HG03060 (cell line): ENCODE results near the gene HMGB3.
A peak's percentile ranks its signal among the peaks of the same experiment; 100 is the strongest.
"Not testable (repeated sequence)": the region's sequence is repeated elsewhere in the genome, so short reads cannot be mapped to it uniquely, and the experiment has no call there.

ENCODE experiments used
- ATAC-seq: cut with Tn5 transposase; IDR thresholded peaks from one replicate; pipeline ENCODE4 v1.9.1; 2021; ENCODE audit warnings: low read depth, moderate number of reproducible peaks; ENCODE audit not compliant: unreplicated experiment

Gene HMGB3

DNA sequence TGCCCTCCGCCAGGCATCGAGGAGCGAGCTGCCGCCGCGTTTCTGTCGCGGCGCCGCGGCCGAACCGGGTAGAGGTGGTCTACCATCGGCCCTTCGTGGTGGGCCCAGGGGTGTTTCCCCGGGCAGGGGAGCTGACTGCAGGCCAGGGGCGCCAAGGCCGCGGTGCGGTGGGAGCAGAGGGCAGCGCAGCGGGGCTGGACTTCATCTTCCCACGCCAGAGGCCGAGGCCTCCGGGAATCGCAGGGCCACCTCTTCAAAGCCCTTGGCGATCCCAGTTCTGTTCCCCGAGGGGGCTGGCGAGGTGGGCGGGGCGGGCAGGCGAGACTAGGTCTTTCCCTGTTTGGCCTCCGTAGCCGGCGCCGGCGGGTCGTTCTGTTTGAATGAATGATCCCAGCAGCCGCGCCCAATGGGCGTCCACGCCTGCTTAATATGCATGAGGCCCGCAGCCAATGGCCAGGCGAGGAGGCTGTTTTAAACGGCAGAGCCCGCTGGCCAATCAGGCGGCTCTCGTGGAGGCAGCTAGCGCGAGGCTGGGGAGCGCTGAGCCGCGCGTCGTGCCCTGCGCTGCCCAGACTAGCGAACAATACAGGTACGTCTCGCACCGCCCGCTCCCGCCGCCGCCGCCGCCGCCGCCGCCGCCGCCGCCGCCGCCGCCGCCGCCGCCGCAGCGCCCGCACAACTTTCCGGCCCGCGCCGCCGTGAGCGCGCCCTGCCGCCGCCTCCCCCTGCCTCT is at the start of gene HMGB3:
Gene HMGB3 (plus strand): TSS at position 548 of the 733 bp plus-strand sequence. CDS start 2,265 bp downstream, outside the sequence.
- peak; percentile 99 for ATAC-seq

- no peak for ATAC-seq
Observed at GRCh38 chrX:150933945-150934350, 49.2 kb upstream of the HMGB3 start.

DNA sequence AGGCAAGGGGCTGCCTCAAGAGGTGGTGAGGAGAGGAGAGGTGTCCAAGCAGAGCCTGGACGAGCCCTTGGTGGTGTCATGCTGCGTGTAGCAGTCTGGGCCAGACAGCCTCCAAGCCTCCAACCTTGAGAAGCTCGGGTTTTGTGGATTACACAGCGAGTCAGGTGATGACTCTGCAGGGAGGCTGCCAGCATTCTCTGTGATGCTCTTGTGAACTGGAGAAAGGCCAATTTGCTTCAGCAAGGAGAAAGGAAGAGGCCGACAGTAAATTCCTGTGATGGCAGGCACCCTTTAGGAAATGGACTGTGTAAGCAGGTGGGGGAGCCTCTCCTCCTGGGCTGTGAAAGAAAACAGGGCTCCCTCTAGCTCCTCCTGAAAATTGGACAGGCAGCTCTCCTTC is 48.7 kb upstream of the HMGB3 start:
- no peak for ATAC-seq

GRCh38 chrX:150935467-150935866 is 47.7 kb upstream of the HMGB3 start:
- no peak for ATAC-seq

- no peak for ATAC-seq
Observed at GRCh38 chrX:150936556-150936955, 46.6 kb upstream of the HMGB3 start.

DNA sequence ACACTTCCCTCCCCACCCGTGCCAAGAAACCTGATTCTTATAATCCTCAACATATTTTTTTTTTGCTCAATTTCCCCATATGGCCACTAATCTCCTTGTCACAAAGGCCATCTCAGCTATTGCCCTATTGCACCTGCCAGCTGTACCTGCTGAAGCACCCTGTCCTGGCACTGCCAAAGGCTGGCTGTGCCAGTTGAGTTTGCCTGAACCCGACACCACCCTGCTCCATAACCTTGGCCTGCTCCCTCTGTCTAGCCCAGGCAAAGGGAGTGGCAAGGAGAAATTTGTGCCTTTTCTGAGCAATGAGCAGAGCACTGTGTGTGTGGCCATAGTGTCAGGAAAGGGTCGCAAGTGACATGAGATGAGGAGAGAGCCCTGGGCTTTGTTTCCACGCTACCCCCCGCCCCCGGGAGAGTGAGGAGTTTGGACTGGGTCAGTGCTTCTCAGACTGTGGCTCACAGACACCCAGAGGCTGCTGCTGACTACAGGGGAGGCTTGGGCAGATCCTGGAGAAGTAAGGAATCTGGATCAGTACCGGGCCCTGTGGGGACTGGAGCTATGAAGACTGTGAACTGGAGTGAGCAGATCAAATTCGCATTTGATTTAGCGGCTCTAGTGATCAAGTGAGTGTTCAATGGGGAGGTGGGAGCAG is 42.2 kb upstream of the HMGB3 start:
- no peak for ATAC-seq

DNA sequence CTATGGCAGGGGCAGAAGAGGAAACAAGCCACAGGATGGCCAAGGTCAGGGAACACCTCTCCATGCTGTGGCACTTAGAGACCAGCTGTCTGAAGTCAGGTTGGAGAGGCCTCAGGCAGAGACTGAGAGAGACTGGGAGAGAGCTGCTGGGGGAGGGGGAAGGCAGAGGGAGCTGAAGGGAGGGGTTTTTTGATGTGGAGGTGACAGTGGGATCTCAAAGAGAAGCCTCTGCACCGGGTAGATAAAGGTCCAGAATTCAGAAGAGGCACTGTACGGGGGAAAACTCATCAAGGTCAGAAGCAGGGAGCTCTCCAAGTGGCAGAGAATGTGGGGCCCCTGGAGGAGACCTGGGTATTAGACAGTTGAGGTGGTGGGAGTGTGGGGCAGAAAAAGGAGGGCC is 41.6 kb upstream of the HMGB3 start:
- no peak for ATAC-seq

DNA sequence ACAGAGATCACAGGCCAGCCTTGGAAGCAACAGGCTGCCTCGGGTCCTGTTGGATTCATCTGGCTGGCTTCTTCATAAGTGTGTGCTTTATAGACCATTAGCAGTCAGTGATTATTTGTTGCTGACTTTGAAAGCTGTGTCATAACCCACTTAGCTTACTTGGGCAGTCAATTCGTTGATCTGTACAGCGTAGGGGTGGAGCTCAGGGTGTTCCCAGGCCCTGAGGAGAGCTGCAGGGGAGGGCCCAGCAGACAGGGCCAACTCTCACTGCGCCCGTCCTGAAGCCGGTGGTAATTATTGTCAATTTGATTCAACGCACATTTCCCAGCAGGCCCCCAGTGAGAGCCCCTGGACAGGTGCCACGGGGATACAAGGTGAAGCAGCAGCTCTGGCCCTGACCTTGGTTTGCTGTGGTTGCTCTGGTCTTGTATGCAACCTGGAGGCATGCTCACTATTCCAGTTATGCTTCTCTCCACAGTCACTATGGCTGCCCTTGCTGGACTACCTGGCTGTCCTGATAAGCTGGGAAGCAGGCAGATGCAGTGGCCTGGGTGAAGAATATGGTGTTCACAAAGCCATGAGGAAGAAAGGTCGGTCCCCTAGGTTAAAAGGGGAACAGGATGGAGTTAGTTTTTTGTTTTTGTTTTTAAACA is 40.1 kb upstream of the HMGB3 start:
- no peak for ATAC-seq

- no peak for ATAC-seq
Observed at GRCh38 chrX:150944233-150944632, 38.9 kb upstream of the HMGB3 start.

DNA sequence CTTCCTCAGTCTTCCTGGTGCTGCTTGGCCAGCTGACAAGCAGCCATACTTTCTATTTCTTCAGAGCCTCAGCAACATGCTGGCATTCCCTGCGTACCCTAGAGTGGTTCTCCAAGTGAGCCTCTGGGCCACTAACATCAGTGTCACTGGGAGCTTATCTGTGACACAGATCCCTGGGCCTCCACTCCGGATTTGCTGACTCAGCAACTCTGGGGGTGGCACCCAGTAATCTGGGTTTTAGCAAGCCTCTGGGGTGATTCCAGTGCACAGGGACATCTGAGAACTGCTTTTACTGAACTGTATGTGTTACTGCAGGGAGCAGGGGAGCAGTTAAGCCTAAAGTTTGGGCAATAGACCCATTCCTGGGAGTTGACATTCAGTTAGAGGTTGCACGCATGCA is 28.2 kb upstream of the HMGB3 start:
- no peak for ATAC-seq

DNA sequence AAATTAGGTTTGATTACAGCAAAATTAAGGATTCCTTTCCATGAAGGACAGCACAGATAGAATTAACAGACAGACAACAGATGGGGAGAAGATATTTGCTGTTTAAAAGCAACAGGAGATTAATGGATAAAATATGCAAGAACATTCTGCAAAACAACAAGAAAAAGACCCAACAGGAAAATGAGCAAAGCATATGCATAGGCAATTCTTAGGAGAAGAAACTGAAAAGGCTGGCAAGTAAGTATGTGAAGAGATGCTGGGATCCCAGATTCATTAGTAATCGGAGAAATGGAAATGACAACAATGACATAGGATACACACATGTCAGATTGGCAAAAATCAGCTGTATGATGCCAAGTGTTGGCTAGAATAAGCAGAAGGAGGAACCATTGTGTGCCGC is 27.5 kb upstream of the HMGB3 start:
- ATAC-seq: no peak

- no peak for ATAC-seq
Observed at GRCh38 chrX:150958177-150958576, 25.0 kb upstream of the HMGB3 start.

- no peak for ATAC-seq
Observed at GRCh38 chrX:150959557-150959956, 23.6 kb upstream of the HMGB3 start.

DNA sequence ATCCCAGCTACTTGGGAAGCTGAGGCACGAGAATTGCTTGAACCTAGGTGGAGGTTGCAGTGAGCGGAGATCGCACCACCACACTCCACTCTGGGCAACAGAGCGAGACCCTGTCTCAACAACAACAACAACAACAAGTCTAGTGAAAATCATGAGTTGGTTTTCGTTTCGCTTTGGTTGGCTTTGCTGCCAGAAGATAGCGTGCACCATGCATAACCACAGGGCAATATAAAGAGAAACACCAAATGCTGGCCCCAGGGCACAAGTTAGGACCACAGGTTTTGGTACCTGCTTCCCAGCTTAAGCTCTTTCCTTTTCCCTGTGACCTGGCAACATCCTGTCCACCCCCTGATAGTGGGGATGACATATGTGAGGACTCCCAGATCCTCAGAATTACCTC is 21.5 kb upstream of the HMGB3 start:
- ATAC-seq: no peak

DNA sequence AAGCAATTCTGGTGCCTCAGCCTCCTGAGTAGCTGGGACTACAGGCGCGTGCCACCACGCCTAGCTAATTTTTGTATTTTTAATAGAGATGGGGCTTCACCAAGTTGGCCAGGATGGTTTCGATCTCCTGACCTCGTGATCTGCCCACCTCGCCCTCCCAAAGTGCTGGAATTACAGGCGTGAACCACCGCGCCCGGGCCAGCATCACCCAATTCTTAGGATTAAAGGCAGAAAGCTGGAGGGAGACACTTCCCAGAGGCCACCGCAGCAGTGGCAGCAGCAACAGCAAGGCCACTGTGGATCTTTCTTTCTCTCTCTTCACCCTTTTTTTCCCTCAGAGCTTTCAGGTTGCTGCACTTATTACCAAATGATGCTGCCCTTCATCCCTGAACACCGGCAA is 18.7 kb upstream of the HMGB3 start:
- not testable (repeated sequence) for ATAC-seq

DNA sequence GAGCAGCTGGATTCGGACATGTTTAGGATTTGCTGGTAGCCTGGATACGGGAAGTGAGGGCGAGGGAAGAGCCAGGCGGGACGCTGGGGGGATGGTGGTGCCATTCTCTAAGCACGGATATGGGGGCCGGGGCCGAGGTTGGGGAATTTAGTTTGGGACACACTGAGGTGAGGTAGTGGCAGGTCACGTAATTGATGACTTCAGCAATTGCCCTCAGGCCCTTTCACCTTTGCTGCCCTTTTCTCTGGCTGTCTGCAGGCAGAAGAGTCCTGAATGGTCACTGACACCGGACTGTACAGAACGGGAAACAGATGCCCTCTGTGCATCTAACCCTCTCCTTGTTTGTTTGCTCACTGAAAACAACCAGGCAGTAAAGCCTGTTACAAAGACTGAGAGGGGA is 16.9 kb upstream of the HMGB3 start:
- ATAC-seq: no peak

DNA sequence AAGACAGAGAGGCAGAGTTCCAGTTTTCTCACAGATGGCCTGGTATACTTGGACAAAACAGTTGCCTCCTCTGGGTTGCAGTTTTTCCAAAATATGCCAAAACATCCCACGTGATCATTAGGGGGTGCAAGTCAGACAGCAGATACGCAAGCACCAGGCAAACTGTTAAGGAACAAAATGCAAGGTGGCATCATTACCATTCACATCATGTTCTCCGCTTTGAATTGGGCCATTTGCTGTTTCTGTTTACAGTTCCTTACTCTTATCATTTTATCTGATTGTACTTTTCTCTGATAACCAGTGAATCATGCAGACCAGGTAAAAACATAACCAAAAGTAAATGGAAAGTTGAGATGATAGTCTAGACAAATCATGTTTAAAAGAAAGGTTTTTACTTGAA is 16.4 kb upstream of the HMGB3 start:
- ATAC-seq: no peak

DNA sequence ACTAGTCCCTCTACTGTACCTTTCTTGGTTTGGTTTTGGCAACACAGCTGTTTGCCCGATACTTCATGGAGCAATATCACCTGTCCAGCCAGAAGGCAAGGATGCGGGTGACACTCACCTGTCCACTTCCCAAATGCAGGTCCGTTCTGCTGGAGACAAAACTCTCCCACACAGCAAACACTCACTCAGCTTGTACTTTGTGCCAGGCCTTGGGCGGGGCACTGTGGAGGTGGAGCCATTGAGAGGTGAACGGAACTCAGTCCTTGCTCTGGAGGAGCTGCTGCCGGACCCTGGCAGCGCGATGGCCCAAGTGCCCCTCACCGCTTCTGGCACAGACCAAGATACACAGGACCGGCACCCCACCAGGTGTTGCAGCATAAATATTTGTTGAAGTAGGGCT is 15.3 kb upstream of the HMGB3 start:
- no peak for ATAC-seq

DNA sequence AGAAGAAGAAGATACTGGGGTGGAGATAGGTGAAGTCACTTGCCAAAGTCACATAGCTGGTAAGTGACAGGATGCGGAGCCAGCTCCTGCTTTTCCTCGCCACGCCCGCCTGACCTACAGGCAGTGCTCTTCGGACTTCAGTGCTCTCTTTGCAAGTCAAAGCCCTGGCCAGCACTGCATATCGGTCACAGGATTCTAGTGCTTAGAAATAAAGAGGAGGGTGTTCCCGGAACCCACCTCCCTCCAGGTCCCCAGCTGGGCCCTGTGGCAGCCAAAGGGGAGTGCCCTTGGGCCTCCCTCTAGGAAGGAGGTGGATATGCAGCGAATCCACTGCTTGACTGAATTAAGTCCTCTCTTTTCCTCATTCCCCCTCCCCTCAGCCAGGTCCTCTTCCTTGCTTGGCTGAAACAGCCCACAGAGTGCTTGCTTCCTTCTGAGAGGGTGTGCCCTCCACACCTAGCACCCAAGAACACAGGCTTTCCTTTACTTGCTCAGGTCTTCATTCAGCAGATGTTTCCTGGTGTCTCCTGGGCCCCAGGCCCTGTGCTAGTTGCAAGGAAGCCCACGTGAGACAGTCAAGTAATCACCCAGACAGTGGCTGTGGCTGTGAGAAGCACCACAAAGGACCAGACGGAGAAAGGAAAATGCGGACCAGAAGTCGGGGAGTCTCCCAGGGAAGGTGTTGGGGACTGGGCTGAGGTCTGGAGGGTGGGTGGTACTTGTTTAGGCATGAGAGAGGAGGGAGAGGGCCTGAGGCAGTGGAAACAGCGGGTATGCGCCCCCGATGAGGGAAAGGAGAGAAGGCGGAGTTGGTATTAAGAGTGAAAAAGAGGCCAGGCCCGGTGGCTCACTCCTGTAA is 14.0 kb upstream of the HMGB3 start:
- ATAC-seq: no peak

- ATAC-seq: no peak
Observed at GRCh38 chrX:150972450-150972849, 10.7 kb upstream of the HMGB3 start.
